Measurements from ENCODE around the gene PLP1.

The PLP1 gene

DNA sequence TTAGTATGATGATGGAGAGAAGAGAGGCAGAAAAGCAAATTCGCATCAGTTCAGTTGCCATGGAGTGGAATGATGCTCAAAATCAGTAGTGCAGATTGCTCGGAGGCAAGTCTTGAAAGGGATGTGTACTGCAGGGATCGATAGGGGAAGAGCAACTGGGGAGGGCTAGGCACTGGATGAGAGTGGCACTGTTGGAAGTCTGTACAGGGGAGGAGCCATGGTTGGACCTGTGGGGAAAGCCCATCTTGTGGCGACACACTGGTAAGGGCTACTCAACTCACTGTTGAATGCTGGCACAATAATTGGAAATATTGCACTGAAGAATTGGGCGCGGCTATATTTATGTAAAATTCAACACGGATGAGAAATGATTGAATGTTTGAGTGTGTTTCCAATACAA is 54.2 kb downstream of the PLP1 start:
- no peak for DNase-seq (ENCODE audit: low read depth)

- DNase-seq (ENCODE audit: low read depth) = no peak
Measured at GRCh38 chrX:103831342-103831802, 54.7 kb downstream of the PLP1 start.

DNA sequence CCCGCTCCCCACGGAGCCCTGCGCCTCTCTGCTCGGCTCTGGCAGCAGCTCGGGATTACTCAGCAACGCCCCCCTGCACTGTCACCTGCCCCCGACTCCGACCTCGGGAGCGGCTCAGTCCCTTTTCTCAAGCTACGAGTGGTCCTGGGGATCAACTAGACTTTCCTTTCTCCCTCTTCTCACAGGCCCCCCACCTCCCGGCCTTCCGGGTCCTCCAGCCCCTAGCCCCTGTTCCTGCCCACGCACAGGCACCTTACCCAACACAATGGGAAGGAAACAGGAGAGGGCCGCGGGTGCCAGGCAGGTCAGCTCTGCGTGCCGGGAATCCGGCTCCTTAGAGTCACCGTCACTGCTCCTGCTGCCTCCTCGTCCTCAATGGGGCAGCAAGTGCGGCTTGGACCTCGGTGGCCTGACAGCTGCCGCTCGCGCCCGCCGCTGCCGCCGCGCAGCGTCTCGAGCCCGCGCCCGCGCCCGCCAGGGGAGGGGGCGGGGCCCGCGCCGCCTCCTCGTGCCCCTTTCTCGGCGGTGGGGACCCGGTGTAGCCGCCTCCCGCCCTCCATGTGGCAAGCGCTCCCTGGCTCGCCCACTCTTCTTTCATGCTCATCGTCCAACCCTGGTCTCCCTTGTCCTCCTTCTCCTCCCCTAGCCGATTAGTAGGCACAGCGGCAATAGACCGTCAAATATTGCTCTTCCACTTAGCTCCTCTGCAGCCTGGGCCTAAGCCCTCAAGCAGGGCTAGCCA is 55.3 kb downstream of the PLP1 start, which contains the start of gene RAB9B:
TSS of gene RAB9B (minus strand) at position 455 of the 742 bp plus-strand sequence. CDS start 6,473 bp downstream, outside the sequence.
- no peak for DNase-seq (ENCODE audit: low read depth)

DNA sequence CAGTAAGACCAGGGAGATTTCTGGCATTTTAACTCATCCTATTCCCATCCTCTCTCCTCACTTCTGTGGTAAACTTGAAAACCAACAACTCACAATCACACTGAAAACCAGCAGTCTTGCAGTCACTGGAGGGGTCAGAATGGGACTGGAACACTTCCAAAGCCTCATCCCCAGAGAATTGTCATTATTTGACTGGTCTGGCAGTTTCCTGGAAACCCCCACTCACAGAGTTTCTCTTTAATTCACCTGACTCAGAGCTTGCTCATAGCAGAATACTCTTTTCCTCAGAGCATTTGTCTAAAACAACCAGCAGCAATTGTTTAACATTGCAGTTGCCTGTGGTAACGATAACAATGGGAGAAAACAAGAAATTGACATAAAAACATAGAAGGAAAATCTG is 62.8 kb downstream of the PLP1 start:
- no peak for DNase-seq (ENCODE audit: low read depth)
